GM18517 (cell line): Measurements from ENCODE around the gene CTDNEP1.

Source experiments
- ATAC-seq: cut with Tn5 transposase; IDR thresholded peaks from one replicate; pipeline ENCODE4 v1.9.1; 2021; ENCODE audit warnings: mild to moderate bottlenecking, moderate library complexity; ENCODE audit not compliant: unreplicated experiment

The CTDNEP1 gene

DNA sequence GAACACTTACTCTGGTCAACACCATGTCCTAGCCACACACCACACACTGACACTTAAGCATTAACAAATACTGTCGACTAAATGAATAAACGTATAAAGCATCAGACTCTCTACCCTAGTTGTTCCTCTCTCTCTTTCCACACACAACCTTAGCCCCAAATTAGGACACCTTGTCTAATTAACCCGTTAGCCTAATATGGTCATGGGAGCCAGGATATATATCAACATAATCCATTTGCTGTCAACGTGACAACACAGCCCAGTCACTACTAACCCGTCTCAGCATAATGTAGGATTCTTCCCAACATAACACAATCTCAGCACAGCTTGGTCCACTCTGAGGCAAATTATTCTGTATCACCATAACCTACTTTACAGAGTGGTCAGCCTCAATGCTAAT lies 19.4 kb downstream of the CTDNEP1 start:
- no peak for ATAC-seq

DNA sequence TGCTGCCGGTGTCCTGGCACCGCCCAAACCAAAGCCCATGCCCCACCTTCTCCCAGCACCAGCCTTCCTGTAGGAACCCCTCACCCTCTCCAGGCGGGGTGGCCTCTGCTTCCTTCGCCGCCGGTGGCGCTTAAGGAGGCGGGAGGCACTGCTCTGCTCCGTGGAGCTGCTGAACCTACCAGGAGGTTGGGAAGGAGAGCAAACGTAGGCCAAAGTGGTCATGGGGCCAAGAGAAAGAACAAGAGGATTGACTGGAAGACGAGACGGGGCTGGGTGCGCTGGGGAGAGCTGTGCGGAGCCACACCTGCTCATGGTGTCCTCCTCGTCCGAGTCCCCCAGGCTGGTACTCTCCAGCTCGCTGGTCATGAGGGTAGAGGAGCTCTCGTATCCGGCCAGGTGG lies 22.0 kb downstream of the CTDNEP1 start:
- ATAC-seq = no peak

DNA sequence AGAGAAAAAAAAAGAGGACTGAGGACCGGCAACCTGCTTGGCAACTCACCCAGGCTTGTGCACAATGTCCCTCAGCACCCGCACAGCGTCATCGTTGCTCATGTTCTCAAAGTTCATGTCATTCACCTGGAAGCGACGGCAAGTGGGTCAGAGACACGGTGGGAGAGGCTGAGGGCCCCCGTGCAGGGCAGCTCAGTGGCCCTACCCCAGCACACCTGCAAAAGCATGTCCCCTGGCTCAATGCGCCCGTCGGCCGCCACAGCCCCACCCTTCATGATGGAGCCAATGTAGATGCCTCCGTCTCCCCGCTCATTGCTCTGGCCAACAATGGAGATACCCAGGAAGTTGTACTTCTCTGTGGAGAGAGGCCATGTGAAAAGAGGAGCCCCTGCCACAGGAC lies 22.6 kb downstream of the CTDNEP1 start:
- ATAC-seq = no peak

DNA sequence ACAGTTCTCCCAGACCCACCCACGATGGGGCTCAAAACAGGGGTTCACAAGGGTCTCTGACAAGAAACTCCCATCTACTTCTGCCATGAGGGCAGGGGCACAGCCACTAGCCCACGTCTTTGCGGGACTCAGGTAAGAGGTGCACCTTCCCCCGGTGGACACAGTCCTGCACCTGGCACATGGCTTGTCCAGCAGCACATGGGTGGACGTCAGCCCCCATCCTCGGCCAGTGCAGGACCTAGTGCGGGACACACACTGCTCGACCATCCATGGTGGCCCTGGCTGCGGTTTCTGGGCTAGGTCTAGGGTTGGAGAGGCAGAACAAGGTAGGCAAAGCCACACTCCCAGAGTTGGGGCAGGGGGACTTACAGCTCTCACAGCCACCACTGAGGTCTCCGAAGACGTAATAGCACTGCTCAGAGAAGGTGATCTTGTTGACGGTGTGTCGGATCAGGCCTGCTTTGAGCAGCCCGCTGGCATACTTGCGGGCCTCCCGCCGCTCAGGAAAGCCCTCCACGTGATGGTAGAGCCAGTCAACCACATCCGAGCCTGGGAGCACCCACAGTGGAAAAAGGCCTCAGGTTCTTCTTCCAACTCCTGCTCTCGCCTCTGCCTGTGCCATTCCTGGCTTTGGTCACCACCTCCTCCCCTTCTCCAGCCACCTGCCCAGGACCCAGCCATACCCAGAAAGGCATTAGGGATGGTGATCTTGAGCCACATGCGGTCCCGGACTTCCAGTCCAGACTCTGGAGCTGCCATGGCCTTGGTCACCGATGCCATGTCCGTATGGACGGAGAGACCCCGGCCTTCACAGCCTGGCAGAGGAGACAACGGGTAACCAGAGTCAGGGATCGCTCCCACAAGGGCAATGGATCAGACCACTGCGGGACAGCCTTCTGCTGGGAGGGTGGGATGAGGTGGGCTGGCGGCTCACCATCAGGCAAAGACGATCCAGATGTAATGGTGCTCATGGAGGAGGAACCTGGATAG lies 24.5 kb downstream of the CTDNEP1 start:
- no peak for ATAC-seq

DNA sequence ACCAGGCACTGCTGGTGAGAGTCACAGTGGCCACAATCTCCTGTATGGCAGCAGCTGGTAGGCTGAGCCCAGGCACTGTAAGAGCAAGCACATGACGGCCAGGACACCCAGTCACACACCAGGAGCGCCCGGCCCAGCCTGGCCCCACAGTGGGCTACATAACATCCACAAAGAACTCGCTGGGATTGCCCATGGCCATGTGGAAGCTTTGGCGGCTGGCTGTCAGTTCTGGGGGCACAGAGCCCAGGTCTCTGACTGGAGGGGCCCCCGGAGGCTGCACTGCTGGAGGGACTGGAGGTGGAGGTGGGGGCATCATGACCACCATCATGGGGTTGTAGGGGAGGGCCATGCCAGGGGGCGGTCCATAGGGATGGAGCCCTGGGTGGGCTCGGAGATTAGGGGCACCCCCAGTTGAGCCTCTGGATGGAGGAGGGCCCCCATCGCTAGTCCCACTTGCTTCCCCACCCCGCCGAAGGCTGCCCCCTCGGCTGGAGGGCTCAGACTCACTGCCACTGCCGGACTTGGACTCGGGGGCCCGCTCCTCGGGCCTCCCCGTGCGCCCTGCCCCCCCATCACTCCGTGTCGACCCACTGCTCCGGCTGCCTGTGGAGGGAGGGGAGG lies 25.7 kb downstream of the CTDNEP1 start:
- no peak for ATAC-seq

DNA sequence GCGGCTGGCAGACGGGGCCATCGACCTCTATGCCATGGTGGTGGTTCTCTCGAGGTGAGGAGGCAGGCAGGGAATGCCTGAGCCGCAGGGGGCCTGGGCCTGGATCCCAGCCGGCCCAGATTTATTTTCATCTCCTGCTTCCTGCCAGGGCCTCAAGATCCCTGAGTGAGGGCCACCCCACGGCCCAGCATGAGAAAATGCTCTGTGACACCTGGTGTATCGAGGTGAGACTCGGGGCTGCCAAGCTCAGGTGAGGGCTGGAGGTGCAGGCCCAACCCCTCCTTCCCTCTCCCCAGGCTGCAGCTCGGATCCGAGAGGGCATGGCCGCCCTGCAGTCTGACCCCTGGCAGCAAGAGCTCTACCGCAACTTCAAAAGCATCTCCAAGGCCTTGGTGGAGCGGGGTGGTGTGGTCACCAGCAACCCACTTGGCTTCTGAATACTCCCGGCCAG lies 26.8 kb downstream of the CTDNEP1 start:
- ATAC-seq = no peak

DNA sequence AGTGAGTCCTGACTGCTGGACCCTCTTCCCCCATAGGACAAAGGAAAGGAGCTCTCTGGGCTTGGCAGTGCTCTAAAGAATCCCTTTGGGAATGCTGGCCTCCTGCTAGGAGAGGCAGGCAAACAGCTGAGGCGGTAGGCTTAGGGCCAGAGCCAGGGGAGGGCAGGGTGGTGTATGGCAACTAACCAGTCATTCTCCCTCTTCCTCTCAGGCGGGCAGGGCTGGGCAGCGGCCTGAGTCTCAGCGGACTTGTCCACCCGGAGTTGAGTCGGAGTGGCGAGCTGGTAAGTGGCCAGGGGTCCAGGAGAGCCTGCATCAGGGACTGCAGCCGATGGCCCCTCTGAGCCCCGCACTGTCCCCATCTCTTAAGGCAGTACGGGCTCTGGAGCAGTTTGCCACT lies 27.4 kb downstream of the CTDNEP1 start:
- ATAC-seq = no peak

DNA sequence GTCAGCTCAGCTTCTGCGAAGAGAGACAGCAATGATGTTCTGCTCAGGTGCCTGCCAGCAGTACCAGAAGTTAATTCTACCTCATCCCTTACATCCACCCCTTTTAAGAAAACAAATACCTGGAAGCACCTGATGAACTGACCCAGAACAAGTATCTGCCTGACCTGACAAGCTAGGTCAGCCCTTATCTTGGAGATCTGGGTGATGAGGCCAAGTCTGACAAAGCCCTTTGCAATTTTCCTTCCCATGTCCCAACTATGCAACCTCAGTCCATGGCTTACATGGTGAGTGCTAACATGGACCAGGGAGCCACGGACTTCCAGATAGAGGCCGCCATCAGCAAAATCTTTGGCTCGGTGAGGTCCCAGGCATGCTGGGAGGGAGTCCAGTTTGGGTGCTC lies 28.2 kb downstream of the CTDNEP1 start:
- no peak for ATAC-seq

DNA sequence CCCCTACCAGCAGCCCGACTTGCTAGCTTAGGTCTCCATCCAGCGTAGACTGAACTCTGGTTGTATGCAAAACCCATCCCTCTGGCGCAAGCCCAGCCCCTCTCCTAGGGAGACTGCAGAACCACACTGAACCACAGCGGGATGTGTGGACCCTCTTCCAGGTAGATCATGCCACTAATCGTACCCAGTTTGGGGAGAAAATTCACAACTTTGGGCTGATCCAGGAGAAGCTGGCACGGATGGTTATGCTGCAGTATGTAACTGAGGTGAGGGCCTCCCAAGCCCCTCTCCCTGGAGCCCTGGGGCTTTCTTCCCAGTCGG lies 28.6 kb downstream of the CTDNEP1 start:
- ATAC-seq = no peak

DNA sequence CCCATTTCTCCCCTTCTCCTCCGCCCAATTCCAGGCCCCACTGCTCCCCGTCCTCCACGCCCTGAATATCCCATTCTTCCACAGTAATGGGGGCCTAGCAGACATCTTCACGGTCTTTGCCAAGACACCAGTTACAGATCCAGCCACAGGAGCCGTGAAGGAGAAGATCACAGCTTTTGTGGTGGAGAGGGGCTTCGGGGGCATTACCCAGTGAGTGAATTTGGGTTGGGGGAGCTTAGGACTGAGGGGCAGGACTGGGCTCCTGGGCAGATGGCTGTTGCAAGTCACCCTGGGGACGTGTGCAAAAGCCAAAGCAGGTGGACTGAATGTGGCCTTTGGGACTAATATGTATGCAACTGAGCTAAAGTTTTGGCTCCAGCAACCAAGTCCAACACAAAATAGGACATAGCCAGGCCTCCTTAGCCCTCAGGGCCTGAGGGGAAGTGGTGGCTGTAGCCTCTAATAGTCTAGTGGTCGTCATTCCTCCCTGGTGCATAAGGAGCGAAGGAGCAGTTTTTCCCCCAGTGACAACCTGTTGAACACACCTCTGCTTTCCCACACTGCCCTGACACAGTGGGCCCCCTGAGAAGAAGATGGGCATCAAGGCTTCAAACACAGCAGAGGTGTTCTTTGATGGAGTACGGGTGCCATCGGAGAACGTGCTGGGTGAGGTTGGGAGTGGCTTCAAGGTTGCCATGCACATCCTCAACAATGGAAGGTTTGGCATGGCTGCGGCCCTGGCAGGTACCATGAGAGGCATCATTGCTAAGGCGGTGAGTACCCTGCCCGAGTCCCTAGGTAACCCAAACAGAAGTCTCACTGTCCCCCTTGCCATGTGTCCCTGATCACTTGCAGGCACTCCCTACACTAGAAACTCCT lies 29.2 kb downstream of the CTDNEP1 start:
- ATAC-seq = no peak

DNA sequence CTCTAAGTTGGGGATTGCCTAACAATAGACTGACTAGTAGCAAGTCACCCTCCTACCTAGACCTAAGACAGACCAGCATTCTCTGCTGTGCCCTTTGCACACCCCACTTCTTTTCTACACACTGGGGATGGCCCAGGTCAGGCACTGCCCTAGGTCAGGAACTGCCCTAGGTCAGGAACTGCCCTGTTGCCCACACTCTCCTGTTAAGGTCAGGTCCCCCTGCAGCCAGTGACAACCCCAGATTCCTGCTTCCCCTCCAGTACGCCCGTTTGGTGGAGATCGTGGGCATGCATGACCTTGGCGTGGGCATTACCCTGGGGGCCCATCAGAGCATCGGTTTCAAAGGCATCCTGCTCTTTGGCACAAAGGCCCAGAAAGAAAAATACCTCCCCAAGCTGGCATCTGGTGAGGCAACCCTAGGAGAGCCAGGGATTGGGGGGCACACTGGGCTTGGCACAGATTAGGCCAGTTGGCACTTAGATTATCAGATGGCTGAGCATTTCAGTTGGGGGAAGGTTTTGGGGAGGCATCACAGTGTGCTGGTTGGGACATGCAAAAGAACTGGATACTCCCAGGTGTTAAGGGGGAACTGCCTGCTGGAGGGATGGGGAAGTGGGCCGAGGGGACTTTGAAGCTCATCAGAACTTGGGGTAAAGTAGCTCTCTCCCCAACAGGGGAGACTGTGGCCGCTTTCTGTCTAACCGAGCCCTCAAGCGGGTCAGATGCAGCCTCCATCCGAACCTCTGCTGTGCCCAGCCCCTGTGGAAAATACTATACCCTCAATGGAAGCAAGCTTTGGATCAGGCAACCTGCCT lies 30.0 kb downstream of the CTDNEP1 start:
- no peak for ATAC-seq

DNA sequence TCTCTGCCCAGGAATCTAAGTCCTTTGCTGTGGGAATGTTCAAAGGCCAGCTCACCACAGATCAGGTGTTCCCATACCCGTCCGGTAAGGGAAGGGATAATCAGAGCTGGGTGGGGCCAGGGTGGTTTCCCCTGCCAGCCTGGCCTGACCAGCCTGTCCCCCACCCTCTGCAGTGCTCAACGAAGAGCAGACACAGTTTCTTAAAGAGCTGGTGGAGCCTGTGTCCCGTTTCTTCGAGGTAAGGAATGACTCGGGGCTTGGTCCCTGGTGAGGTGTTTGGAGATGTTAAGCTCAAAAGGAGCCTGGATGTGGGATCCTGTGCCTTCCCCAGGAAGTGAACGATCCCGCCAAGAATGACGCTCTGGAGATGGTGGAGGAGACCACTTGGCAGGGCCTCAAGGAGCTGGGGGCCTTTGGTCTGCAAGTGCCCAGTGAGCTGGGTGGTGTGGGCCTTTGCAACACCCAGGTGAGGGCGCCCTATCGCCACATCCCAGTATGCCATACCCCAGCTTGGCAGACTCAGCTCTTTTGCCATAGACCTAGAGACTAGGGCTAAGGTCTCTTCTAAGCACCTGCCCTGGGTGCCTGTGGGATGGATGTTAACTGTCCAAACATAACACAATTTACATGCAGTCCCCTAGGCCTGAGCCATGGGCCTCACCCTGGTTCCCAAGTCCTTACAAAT lies 30.8 kb downstream of the CTDNEP1 start:
- ATAC-seq = no peak

DNA sequence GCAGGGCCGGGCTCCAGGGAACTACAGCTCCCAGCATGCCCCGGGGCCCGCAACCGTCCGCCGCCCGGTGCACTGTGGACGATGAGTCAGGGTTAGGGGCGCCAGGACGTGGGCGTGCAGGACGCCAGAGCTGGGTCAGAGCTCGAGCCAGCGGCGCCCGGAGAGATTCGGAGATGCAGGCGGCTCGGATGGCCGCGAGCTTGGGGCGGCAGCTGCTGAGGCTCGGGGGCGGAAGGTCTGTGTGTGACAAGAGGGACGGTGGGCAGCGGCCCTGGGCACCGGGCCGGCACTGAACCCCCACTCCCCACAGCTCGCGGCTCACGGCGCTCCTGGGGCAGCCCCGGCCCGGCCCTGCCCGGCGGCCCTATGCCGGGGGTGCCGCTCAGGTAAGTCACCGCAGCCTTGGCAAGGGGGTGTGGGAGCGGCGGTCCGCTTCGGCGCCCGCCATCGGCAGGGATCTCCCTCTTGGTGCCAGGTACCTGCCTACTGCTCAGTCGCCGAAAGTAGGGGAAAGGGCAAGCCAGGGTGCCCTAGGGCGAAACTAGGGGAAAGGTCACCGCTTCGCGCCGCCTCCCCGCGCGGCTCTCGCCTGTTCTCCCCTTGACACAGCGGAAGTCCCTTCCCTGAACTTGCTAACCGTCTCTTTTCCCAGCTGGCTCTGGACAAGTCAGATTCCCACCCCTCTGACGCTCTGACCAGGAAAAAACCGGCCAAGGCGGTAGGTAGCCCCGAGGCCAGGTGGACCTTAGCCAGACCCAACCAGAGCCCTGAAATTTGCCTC lies 31.5 kb downstream of the CTDNEP1 start, which contains the start of the genes ACADVL and DLG4:
ACADVL (plus strand) TSS at position 127 of the 781 bp plus-strand sequence; CDS start at position 174, 47 bp downstream.
DLG4 (minus strand) TSS at position 25 of the 781 bp plus-strand sequence.
- ATAC-seq = peak; percentile 45

DNA sequence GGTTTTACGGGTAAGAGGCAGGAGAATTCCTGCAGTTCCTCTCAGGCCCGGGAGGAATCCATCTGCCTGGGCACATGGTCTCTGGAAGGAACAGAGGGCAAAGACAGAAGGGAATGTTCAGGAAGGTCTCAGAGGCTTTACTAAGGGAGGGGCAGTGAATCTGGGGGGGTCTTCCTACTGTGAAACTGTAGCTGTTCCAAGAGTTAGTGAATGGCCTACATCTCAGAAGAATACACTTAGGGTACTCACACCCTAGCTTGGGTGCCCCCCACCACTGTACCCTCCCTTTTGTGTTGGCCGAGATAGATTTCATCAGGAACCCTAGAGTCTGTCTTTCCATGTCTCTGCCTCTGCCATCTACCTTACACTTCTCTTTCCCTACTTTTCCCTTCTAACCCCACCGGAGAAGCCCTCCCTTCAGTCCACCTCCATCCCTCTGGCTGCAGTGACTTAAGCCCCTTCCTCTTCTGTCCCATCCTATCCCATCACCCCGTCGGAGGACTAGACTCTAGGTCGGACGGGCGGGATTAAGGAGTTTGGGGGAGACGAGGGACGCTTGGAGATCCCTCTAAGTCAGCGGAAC lies 32.2 kb downstream of the CTDNEP1 start:
- no peak for ATAC-seq

DNA sequence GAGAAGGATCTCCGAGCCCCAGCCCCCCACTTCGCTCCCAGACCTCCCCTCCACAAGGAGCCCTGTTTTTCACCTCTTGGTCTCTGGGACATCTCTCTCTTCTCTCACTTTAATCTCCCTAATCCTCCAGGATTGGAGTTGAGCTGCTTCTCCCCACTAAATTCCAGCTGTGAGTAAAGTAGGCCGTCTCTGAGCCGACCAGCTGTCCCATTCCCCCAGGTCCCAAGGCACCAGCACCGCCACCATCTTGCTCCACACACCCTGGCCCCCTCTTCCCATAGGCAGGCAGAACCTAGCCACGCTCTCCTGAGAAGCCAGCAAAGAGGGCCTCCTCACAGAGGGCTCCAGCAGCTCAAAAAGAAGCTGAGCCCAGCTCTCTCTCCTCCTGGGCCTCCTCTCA lies 32.8 kb downstream of the CTDNEP1 start:
- no peak for ATAC-seq

DNA sequence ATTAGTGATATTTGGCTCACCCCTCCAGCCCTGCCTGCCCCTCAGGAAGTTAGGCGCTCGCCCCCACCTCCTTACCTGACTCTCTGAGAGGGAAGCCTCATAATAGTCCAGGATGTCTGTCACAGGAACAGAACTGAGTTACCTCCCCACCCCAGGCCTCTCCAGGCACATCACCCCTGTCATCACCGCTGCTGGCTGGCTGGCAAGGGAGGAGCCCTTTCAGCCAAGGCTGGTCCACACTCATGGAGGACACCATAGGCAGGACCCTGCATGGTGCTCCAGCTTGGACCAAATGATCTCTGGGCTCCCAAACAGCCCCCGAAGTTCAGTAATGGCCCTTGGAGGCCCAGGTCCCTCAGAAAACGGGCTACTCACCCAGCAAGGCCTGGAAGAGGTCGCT lies 33.4 kb downstream of the CTDNEP1 start:
- ATAC-seq = no peak

DNA sequence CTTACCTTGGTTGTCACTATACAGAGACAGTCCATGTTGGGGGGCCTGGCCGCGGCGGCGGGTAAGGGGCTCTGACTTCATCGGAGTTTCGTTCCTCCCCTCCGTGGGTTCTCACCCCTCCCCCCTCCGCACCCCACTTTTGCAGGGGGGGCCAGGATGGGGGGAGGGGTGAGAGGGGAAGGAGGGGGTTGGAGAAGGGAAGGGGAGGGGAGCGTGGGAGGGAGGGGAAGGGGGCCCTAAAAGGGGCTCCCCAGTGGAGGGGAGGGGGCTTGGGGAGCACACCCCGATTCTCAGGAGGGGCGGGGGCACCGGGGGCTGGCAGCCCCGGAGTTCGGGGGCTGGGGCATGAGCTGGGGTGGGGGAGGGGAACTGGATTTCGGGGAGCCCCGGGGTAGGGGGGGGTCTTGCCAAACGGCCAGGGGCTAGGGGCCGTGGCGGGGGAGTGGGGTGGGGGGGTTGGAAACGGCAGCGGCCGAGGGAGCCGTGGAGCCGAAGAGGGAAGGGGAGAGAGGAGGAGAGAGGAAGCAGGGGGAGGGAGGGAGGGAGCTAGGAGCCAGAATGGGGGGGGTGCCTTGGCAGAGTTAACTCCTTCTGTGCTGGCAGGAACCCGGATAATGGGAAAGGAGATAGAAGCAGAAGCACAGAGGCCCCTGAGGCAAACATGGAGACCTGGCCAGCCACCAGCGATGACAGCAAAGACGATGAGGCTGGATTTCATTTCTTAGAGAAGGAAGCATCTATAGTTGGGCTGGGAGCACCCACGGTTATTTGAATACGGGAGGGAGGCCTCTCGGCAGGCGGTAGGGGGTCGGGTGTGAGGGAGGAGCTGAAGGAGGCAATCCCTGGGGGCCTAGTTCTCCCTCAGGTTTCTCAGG lies 34.2 kb downstream of the CTDNEP1 start:
- ATAC-seq = no peak
